IPS DF 19.7 (cell line): ENCODE measurements around the gene LDAF1.
"Not testable (repeated sequence)": the region's sequence is repeated elsewhere in the genome, so short reads cannot be mapped to it uniquely, and the experiment has no call there.

ENCODE experiments used
- DNase-seq: peaks from one replicate; pipeline ENCODE4 v3.0.0-alpha.2; 2013; ENCODE audit warnings: low read depth, low spot score

The LDAF1 gene

GRCh38 chr16:21162661-21163151 is 4.2 kb downstream of the LDAF1 start:
- DNase-seq = no peak

GRCh38 chr16:21163576-21163975 is 5.1 kb downstream of the LDAF1 start:
- DNase-seq = no peak

- no peak for DNase-seq
Measured at GRCh38 chr16:21164521-21165168, 6.2 kb downstream of the LDAF1 start.

- no peak for DNase-seq
Measured at GRCh38 chr16:21166561-21166961, 8.1 kb downstream of the LDAF1 start.

- no peak for DNase-seq
Measured at GRCh38 chr16:21167360-21167759, 8.9 kb downstream of the LDAF1 start.

- DNase-seq = no peak
Measured at GRCh38 chr16:21167929-21168602, 9.6 kb downstream of the LDAF1 start.

- no peak for DNase-seq
Measured at GRCh38 chr16:21169249-21169981, 10.9 kb downstream of the LDAF1 start.

GRCh38 chr16:21170116-21170515 is 11.6 kb downstream of the LDAF1 start:
- not testable (repeated sequence) for DNase-seq

GRCh38 chr16:21172650-21173049 is 14.2 kb downstream of the LDAF1 start:
- no peak for DNase-seq

GRCh38 chr16:21175397-21175796 is 16.9 kb downstream of the LDAF1 start:
- DNase-seq = no peak

- no peak for DNase-seq
Measured at GRCh38 chr16:21179126-21179982, 20.9 kb downstream of the LDAF1 start.

- DNase-seq = no peak
Measured at GRCh38 chr16:21179983-21180365, 21.5 kb downstream of the LDAF1 start.

- no peak for DNase-seq
Measured at GRCh38 chr16:21183995-21184394, 25.5 kb downstream of the LDAF1 start.

GRCh38 chr16:21184834-21185233 is 26.4 kb downstream of the LDAF1 start:
- DNase-seq = no peak

GRCh38 chr16:21185659-21186325 is 27.3 kb downstream of the LDAF1 start:
- no peak for DNase-seq

GRCh38 chr16:21186326-21186691 is 27.8 kb downstream of the LDAF1 start:
- no peak for DNase-seq

- DNase-seq = no peak
Measured at GRCh38 chr16:21189311-21189710, 30.8 kb downstream of the LDAF1 start.

- no peak for DNase-seq
Measured at GRCh38 chr16:21190013-21190412, 31.5 kb downstream of the LDAF1 start.

- DNase-seq = no peak
Measured at GRCh38 chr16:21190599-21190998, 32.1 kb downstream of the LDAF1 start.

GRCh38 chr16:21192991-21193390 is 34.5 kb downstream of the LDAF1 start:
- DNase-seq = no peak

- no peak for DNase-seq
Measured at GRCh38 chr16:21194771-21195301, 36.4 kb downstream of the LDAF1 start.
